Measurements from ENCODE around the gene CRLF1.
"Not testable (repeated sequence)": the region's sequence is repeated elsewhere in the genome, so short reads cannot be mapped to it uniquely, and the experiment has no call there.

CRLF1 gene

GRCh38 chr19:18593367-18594095, 13.1 kb downstream of the CRLF1 start:
- peak in 1 of 58 donors; percentile 13 for DNase-seq

DNA sequence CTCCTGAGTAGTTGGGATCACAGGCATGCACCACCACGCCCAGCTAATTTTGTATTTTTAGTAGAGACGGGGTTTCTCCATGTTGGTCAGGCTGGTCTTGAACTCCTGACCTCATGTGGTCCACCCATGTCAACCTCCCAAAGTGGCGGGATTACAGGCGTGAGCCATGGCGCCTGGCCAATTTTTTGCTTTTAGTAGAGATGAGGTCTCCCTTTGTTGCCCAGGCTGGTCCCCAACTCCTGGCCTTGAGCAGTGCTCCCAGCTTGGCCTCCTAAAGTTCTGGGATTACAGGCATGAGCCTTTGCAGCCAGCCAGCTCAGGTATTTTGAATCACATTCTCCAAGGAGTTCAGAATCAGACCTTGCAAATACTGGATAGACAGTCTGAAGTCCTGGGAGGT, 13.9 kb downstream of the CRLF1 start:
- DNase-seq = not testable (repeated sequence)

DNA sequence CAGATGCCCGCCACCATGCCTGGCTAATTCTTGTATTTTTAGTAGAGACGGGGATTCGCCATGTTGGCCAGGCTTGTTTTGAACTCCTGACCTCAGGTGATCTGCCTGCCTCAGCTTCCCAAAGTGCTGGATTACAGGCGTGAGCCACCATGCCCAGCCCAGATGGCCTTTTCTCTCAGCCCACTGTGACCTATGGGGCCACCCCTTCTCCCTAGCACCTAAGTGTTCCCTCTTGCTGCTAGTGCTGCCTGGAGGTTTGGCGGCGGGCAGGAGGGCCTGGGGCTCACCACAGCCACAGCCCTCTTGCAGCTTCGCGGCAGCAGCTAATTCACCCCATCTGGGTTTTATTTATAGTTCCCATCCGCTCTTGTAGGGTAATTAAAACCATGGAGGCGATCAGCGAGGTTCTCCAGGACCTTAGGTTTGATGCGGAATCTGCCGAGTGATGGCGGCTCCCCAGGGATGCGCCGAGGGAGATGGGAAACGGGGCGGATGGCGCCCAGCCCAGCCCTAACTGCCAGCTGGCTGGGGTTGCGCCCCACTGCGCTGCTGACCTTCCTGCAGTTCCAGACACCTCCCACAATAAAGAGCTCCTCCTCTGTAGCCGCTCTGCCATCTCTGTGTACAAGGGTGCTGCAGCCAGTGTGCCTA, 14.7 kb downstream of the CRLF1 start:
- no peak for DNase-seq

- peak; percentile 32 to 94 (median 78) for DNase-seq
Observed at GRCh38 chr19:18590273-18591272, 16.0 kb downstream of the CRLF1 start.

GRCh38 chr19:18589380-18590272, 17.0 kb downstream of the CRLF1 start:
- peak in 29 of 58 donors; percentile 12 to 69 (median 43) for DNase-seq

- DNase-seq = peak in 57 of 58 donors; percentile 38 to 88 (median 75)
Observed at GRCh38 chr19:18588611-18589379, 17.8 kb downstream of the CRLF1 start, which contains the start of gene REX1BD. TSS of gene REX1BD (plus strand) at chr19:18588798. CDS start at chr19:18588802, 4 bp downstream.

- peak in 1 of 58 donors; percentile 54 for DNase-seq
Observed at GRCh38 chr19:18587962-18588610, 18.5 kb downstream of the CRLF1 start.

DNA sequence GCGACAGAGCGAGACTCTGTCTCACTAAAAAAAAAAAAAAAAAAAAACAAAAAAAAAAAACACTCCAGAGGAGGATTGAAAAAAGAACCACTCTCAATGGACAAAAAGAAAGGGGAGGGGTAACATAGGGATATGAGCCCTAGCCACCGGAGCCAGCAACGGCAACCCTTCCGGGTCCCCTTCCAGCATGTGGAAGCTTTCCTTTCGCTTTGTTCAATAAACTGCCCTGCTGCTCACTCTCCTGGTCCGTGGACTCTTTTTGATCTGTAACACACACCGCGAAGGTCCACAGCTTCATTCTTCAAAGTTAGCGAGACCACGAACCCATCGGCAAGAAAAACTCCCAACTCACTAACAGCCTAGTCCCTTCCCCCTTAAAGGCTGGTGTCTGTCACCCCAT, 19.0 kb downstream of the CRLF1 start:
- no peak for DNase-seq

- DNase-seq = peak in 1 of 58 donors; percentile 4
Observed at GRCh38 chr19:18586306-18586705, 20.3 kb downstream of the CRLF1 start.

- no peak for DNase-seq
Observed at GRCh38 chr19:18580311-18580710, 26.3 kb downstream of the CRLF1 start.

DNA sequence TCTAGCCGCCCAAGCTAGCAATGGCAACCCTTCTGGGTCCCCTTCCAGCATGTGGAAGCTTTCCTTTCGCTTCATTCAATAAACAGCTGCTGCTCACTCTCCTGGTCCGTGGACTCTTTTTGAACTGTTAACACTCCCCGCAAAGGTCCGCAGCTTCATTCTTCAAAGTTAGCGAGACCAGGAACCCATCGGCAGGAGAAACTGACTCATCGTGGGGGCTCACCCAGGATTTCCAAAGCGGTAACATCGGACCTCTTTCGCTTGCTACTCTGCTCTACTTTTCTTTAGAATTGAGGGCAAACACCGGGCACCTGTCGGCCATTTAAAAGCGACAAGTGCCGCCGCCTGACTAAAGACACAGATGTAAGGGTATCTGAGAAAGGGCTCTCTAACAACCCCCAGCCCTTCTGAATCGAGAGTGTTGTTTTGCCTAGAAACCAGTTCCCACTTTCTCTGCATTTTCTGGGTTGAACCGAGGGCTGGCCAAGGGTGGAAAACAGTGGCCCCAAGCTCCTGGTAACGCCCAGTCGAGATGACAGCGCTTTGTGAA, 29.2 kb downstream of the CRLF1 start:
- DNase-seq = no peak

- DNase-seq = no peak
Observed at GRCh38 chr19:18576383-18576782, 30.2 kb downstream of the CRLF1 start.

- DNase-seq = no peak
Observed at GRCh38 chr19:18574691-18575291, 31.8 kb downstream of the CRLF1 start.

GRCh38 chr19:18571564-18572344, 34.8 kb downstream of the CRLF1 start, which contains the start of gene UBA52:
TSS of gene UBA52 (plus strand) at chr19:18571857. CDS start at chr19:18573301, 1,444 bp downstream.
- peak; percentile 71 to 99 (median 95) for DNase-seq

- no peak for DNase-seq
Observed at GRCh38 chr19:18568367-18568766, 38.2 kb downstream of the CRLF1 start.

GRCh38 chr19:18566953-18567352, 39.6 kb downstream of the CRLF1 start:
- no peak for DNase-seq

DNA sequence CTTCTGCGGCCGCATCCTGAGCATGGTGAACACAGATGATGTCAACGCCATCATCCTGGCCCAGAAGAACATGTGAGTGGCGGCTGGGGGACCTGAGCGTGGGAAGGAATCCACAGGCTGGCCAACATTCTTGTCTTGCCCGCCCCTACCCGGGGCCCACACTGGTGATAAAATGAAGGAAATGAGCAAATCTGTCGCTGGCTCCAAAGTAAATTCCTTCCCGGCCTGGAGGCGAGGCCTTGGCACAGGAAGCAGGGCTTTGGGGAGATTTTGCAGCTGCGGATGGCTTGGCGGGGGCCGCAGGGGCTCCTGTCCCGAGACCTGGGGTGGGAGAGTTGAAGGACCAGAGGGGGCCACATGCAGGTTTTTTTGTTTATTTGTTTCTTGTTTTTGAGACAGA, 44.5 kb downstream of the CRLF1 start:
- DNase-seq = no peak
